Measurements from ENCODE around the gene SLCO3A1.

The SLCO3A1 gene

GRCh38 chr15:92100751-92101150 is 247.2 kb downstream of the SLCO3A1 start:
- DNase-seq (ENCODE audit: low read depth in 2 of 2): no peak

- DNase-seq (ENCODE audit: low read depth in 2 of 2): no peak
Observed at GRCh38 chr15:92101708-92102394, 248.3 kb downstream of the SLCO3A1 start.

GRCh38 chr15:92102395-92102755 is 248.9 kb downstream of the SLCO3A1 start:
- DNase-seq (ENCODE audit: low read depth in 2 of 2): no peak

GRCh38 chr15:92104072-92104471 is 250.6 kb downstream of the SLCO3A1 start:
- no peak for DNase-seq (ENCODE audit: low read depth in 2 of 2)

- no peak for DNase-seq (ENCODE audit: low read depth in 2 of 2)
Observed at GRCh38 chr15:92105611-92106010, 252.1 kb downstream of the SLCO3A1 start.

- DNase-seq (ENCODE audit: low read depth in 2 of 2): no peak
Observed at GRCh38 chr15:92107510-92107909, 254.0 kb downstream of the SLCO3A1 start.

GRCh38 chr15:92109191-92109873 is 255.8 kb downstream of the SLCO3A1 start:
- no peak for DNase-seq (ENCODE audit: low read depth in 2 of 2)

- DNase-seq (ENCODE audit: low read depth in 2 of 2): no peak
Observed at GRCh38 chr15:92111291-92111690, 257.8 kb downstream of the SLCO3A1 start.

GRCh38 chr15:92111751-92112150 is 258.2 kb downstream of the SLCO3A1 start:
- no peak for DNase-seq (ENCODE audit: low read depth in 2 of 2)

- DNase-seq (ENCODE audit: low read depth in 2 of 2): no peak
Observed at GRCh38 chr15:92112180-92112579, 258.7 kb downstream of the SLCO3A1 start.

GRCh38 chr15:92112711-92113110 is 259.2 kb downstream of the SLCO3A1 start:
- no peak for DNase-seq (ENCODE audit: low read depth in 2 of 2)

GRCh38 chr15:92113832-92114231 is 260.3 kb downstream of the SLCO3A1 start:
- no peak for DNase-seq (ENCODE audit: low read depth in 2 of 2)

GRCh38 chr15:92115834-92116233 is 262.3 kb downstream of the SLCO3A1 start:
- DNase-seq (ENCODE audit: low read depth in 2 of 2): no peak

GRCh38 chr15:92116330-92116729 is 262.8 kb downstream of the SLCO3A1 start:
- no peak for DNase-seq (ENCODE audit: low read depth in 2 of 2)

- DNase-seq (ENCODE audit: low read depth in 2 of 2): no peak
Observed at GRCh38 chr15:92117261-92117731, 263.8 kb downstream of the SLCO3A1 start.

- no peak for DNase-seq (ENCODE audit: low read depth in 2 of 2)
Observed at GRCh38 chr15:92118162-92118935, 264.8 kb downstream of the SLCO3A1 start.

GRCh38 chr15:92118936-92119325 is 265.4 kb downstream of the SLCO3A1 start:
- DNase-seq (ENCODE audit: low read depth in 2 of 2): no peak

- no peak for DNase-seq (ENCODE audit: low read depth in 2 of 2)
Observed at GRCh38 chr15:92120094-92120795, 266.7 kb downstream of the SLCO3A1 start.

- no peak for DNase-seq (ENCODE audit: low read depth in 2 of 2)
Observed at GRCh38 chr15:92121047-92121446, 267.5 kb downstream of the SLCO3A1 start.

GRCh38 chr15:92122259-92122658 is 268.8 kb downstream of the SLCO3A1 start:
- no peak for DNase-seq (ENCODE audit: low read depth in 2 of 2)

- DNase-seq (ENCODE audit: low read depth in 2 of 2): no peak
Observed at GRCh38 chr15:92123962-92124656, 270.6 kb downstream of the SLCO3A1 start.

- DNase-seq (ENCODE audit: low read depth in 2 of 2): no peak
Observed at GRCh38 chr15:92124657-92125010, 271.1 kb downstream of the SLCO3A1 start.
